GM21381 (cell line): ENCODE results near the gene GNAZ.
"Not testable (repeated sequence)": the region's sequence is repeated elsewhere in the genome, so short reads cannot be mapped to it uniquely, and the experiment has no call there.

Source experiments
- ATAC-seq: cut with Tn5 transposase; IDR thresholded peaks from one replicate; pipeline ENCODE4 v1.9.1; 2021; ENCODE audit warnings: mild to moderate bottlenecking, moderate library complexity; ENCODE audit not compliant: unreplicated experiment

GNAZ gene

GRCh38 chr22:23070418-23071229, at the start of gene GNAZ:
Gene GNAZ, plus strand, starts transcription at chr22:23070519. Its CDS starts 25,177 bp downstream, at chr22:23095696.
- ATAC-seq = peak; percentile 24

- ATAC-seq = no peak
These were observed 49.5 kb upstream of the GNAZ start for GRCh38 chr22:23020659-23021293.

GRCh38 chr22:23021660-23022353, 48.5 kb upstream of the GNAZ start:
- ATAC-seq = not testable (repeated sequence)

GRCh38 chr22:23023294-23023693, 47.0 kb upstream of the GNAZ start:
- no peak for ATAC-seq

- ATAC-seq = no peak
These were observed 43.5 kb upstream of the GNAZ start for GRCh38 chr22:23026777-23027176.

GRCh38 chr22:23027849-23028248, 42.5 kb upstream of the GNAZ start:
- ATAC-seq = not testable (repeated sequence)

- no peak for ATAC-seq
These were observed 40.6 kb upstream of the GNAZ start for GRCh38 chr22:23029521-23030228.

- ATAC-seq = no peak
These were observed 38.9 kb upstream of the GNAZ start for GRCh38 chr22:23031381-23031780.

GRCh38 chr22:23031786-23032185, 38.5 kb upstream of the GNAZ start:
- ATAC-seq = no peak

GRCh38 chr22:23032658-23033057, 37.7 kb upstream of the GNAZ start:
- ATAC-seq = no peak

- ATAC-seq = no peak
These were observed 37.0 kb upstream of the GNAZ start for GRCh38 chr22:23033116-23033905.

GRCh38 chr22:23034621-23035556, 35.4 kb upstream of the GNAZ start:
- no peak for ATAC-seq

- ATAC-seq = no peak
These were observed 34.6 kb upstream of the GNAZ start for GRCh38 chr22:23035557-23036277.

GRCh38 chr22:23036684-23037428, 33.5 kb upstream of the GNAZ start:
- no peak for ATAC-seq

- no peak for ATAC-seq
These were observed 32.6 kb upstream of the GNAZ start for GRCh38 chr22:23037429-23038333.

GRCh38 chr22:23038334-23038642, 32.0 kb upstream of the GNAZ start:
- ATAC-seq = no peak

GRCh38 chr22:23038902-23039301, 31.4 kb upstream of the GNAZ start:
- ATAC-seq = no peak
